SH-SY5Y (cell line): ENCODE measurements around the gene CTNNBIP1.

ENCODE experiments used
- GATA2 ChIP-seq: IDR thresholded peaks from 2 replicates; pipeline ENCODE4 v1.6.1; 2011; ENCODE audit warnings: mild to moderate bottlenecking, low read depth, low read length
- GATA3 ChIP-seq: IDR thresholded peaks from 2 replicates; pipeline ENCODE4 v1.6.1; 2011; ENCODE audit warnings: low read depth, mild to moderate bottlenecking, low read length, moderate library complexity

DNA sequence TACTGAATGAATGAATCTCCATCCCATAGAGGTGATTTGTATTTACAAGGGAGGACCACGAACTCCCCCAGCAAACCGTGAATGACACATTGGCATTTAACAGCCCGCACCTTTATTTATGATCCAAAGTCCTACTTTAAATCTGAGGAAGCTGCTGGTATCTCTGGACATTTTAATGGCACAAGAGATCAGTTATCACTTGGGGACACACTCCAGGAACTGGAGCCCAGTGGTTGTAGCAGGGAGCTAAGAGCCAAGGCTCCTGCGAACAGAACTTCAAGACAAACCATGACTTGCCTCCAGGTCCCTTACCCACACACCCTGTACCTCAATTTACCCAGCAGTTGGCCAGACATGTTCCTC is 1.2 kb downstream of the CTNNBIP1 start:
- no peak for TF ChIP-seq GATA3
- TF ChIP-seq GATA2, result no peak
